ENCODE data around the gene KMT5B.

DNA sequence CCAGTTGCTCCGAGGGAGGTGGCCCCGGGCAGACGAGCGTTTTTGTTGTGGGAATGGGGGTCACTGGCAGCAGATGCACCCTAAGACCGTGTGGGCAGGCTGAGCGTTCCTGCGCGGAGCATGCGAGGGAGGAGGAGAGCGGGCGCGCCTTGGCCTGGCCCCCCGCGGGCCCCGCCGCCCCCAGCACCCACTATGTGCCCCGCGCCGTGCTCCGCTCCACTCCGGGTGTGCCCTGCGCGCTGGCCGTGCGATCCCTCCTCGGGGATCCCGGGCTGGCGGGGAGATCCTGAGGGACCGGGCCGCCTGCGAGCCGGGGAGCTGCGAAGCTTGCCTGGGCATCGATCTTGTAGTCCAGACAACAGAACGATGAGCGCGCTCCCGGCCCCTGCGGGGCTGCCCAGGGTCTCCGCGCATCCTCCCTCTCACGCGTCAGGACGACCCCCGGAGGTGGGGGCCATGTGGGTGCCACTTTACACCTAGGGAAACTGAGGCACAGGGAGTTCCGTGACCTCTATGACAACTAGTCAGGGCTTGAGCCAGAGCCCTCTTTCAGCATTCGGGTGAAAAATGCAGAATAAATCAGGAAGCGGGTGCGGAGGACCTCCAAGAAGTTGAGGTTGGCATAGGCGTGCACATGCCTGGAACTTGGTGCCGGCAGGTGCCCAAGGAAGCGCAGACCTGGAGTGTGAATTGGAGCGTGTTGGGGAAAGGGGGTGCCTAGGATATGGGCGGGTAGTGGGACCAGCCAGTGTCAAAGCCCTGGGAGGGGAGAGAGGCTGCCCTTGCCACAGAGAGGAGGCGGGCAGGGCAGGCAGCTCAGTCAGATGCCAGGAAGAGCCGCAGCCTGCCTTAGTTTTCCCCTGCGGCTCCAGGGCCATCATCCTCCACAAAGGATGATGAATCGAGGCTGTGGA, 1.3 kb upstream of the KMT5B start:
- TF ChIP-seq POLR2A (IDR thresholded peaks at IDR 0.05): no peak
- TF ChIP-seq, protein P1, sequence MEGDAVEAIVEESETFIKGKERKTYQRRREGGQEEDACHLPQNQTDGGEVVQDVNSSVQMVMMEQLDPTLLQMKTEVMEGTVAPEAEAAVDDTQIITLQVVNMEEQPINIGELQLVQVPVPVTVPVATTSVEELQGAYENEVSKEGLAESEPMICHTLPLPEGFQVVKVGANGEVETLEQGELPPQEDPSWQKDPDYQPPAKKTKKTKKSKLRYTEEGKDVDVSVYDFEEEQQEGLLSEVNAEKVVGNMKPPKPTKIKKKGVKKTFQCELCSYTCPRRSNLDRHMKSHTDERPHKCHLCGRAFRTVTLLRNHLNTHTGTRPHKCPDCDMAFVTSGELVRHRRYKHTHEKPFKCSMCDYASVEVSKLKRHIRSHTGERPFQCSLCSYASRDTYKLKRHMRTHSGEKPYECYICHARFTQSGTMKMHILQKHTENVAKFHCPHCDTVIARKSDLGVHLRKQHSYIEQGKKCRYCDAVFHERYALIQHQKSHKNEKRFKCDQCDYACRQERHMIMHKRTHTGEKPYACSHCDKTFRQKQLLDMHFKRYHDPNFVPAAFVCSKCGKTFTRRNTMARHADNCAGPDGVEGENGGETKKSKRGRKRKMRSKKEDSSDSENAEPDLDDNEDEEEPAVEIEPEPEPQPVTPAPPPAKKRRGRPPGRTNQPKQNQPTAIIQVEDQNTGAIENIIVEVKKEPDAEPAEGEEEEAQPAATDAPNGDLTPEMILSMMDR (IDR thresholded peaks at IDR 0.05): no peak
- no peak for TF ChIP-seq EP300 (IDR thresholded peaks at IDR 0.05)

Measured in ovary (tissue), 3 donors.